K562 (cell line): ENCODE measurements around the gene ZCCHC14. TPM values are rescaled to one million over a fixed set of nuclear protein-coding genes. Genes with fewer than 3 reads are reported as not detected.

Experiments used
- ATAC-seq: fragments of 200-7000 bp; cut with Tn5 transposase; 3 replicates; pipeline ENCODE4 v1.9.1; 2020; ENCODE audit warnings: moderate library complexity
- BruUV-seq: library from RNA; stranded (reverse); fragments of 400-500 nt; replicated peaks from 2 replicates; lab custom pipeline; 2021; lab: Mats Ljungman, UMichigan
- CTCF ChIA-PET: fragments of 300-600 bp; formaldehyde crosslinking; extraction: SDS; loops from one replicate; lab custom pipeline; 2021; ENCODE audit warnings: low intra/inter-chr PET ratio; lab: Yijun Ruan, JAX
- POLR2A ChIA-PET: fragments of 300-600, 350-650 bp; sonication (Branson Sonifier 250); formaldehyde crosslinking; extraction: SDS; loops from one replicate; lab custom pipeline; 2021; ENCODE audit warnings: antibody characterized with exemption, inconsistent platforms; lab: Yijun Ruan, JAX
- DNase-seq, 4 experiments: peaks; one replicate each; pipeline versions ENCODE4 v3.0.0 to v3.0.0-alpha.2; 2011 to 2018; ENCODE audit warnings: low spot score in 3 of 4, mixed read lengths in 3 of 4; ENCODE audit errors: extremely low read depth in 1 of 4
- FAIRE-seq: peaks from 2 replicates; lab custom pipeline; 2011; peaks lifted over from hg19 to GRCh38; lab: Jason Lieb, UNC
- H2AFZ ChIP-seq: 2 replicates; pipeline ENCODE4 v1.6.0; 2011; ENCODE audit warnings: low read depth, low read length, control low read depth, inconsistent platforms
- H3K27ac ChIP-seq: fragments of 200-600 bp; 3 replicates; pipeline ENCODE4 v1.8.0; 2011; ENCODE audit warnings: low read depth, mild to moderate bottlenecking, control low read depth, inconsistent platforms, low read length, moderate library complexity, mixed read lengths; ENCODE audit errors: extremely low read depth
- H3K27me3 ChIP-seq, 2 experiments: fragments of 300-600 bp in 1 of 2; 2 replicates in 1 of 2; 3 replicates in 1 of 2; pipeline versions ENCODE4 v1.6.0 to v1.8.0; 2011; ENCODE audit warnings: inconsistent platforms in 2 of 2, low read length in 2 of 2, mild to moderate bottlenecking in 1 of 2, mixed read lengths in 1 of 2, moderate library complexity in 1 of 2; ENCODE audit not compliant: control insufficient read depth in 2 of 2, insufficient read depth in 2 of 2
- H3K36me3 ChIP-seq: fragments of 300-600 bp; 3 replicates; pipeline ENCODE4 v1.8.0; 2011; ENCODE audit warnings: mild to moderate bottlenecking, low read length, inconsistent platforms; ENCODE audit not compliant: control insufficient read depth, insufficient read depth
- H3K4me1 ChIP-seq, 2 experiments: fragments of 200-600 bp in 1 of 2; replicated peaks in 1 of 2; 2 replicates in 1 of 2; 3 replicates in 1 of 2; pipeline versions ENCODE4 v1.5.1 to v1.8.0; 2011; ENCODE audit warnings: inconsistent platforms in 2 of 2, low read length in 2 of 2, mild to moderate bottlenecking in 1 of 2, mixed read lengths in 1 of 2, moderate library complexity in 1 of 2; ENCODE audit not compliant: control insufficient read depth in 2 of 2, insufficient read depth in 2 of 2
- H3K4me2 ChIP-seq: 2 replicates; pipeline ENCODE4 v1.6.1; 2011; ENCODE audit warnings: low read length, control low read depth, inconsistent platforms, mixed read lengths; ENCODE audit not compliant: insufficient read depth
- H3K4me3 ChIP-seq: fragments of 200-600 bp; sonication (generic), shearing (Covaris generic); 2 replicates; pipeline ENCODE4 v1.5.1; 2016; ENCODE audit warnings: control low read depth, inconsistent platforms
- H3K79me2 ChIP-seq: fragments of 200-600 bp; 3 replicates; pipeline ENCODE4 v1.8.0; 2011; ENCODE audit warnings: low read length, inconsistent platforms; ENCODE audit not compliant: control insufficient read depth, insufficient read depth
- H3K9ac ChIP-seq, 2 experiments: 2 replicates each; pipeline versions ENCODE4 v1.6.0 to v1.6.1; 2011; ENCODE audit warnings: low read depth in 2 of 2, low read length in 2 of 2, control low read depth in 1 of 2, inconsistent platforms in 1 of 2, mild to moderate bottlenecking in 1 of 2, mixed read lengths in 1 of 2; ENCODE audit not compliant: insufficient read depth in 1 of 2
- H3K9me1 ChIP-seq: one replicate; pipeline ENCODE4 v1.6.0; 2011; ENCODE audit warnings: inconsistent platforms, mild to moderate bottlenecking, low read length, moderate library complexity; ENCODE audit not compliant: control insufficient read depth, insufficient read depth
- H3K9me3 ChIP-seq: replicated peaks from 2 replicates; pipeline ENCODE4 v1.5.1; 2011; ENCODE audit warnings: low read depth, low read length, inconsistent platforms; ENCODE audit not compliant: control insufficient read depth, insufficient read depth
- H4K20me1 ChIP-seq: replicated peaks from 2 replicates; pipeline ENCODE4 v1.6.1; 2011; ENCODE audit warnings: low read length, inconsistent platforms, mixed read lengths; ENCODE audit not compliant: control insufficient read depth, insufficient read depth
- ELF2 ChIP-seq: fragments of 250-450 bp; sonication (Bioruptor Pico); IDR thresholded peaks from 2 replicates; pipeline ENCODE4 v1.5.0; 2021; ENCODE audit warnings: mild to moderate bottlenecking
- ERF ChIP-seq: fragments of 450-650 bp; formaldehyde crosslinking; IDR thresholded peaks from 2 replicates; pipeline ENCODE4 v1.4.0; 2020; ENCODE audit warnings: mild to moderate bottlenecking, mixed read lengths
- FOXJ2 ChIP-seq: fragments of 200-800 bp; sonication (Bioruptor generic); IDR thresholded peaks from 2 replicates; pipeline ENCODE4 v1.6.1; 2016; ENCODE audit warnings: missing genetic modification characterization, missing compliant biosample characterization
- GTF2F1 ChIP-seq: IDR thresholded peaks from 2 replicates; pipeline ENCODE4 v1.6.1; 2011; ENCODE audit warnings: low read depth, low read length, improper control_type of control experiment
- HIVEP1 ChIP-seq: fragments of 250-450 bp; sonication (Bioruptor Pico); IDR thresholded peaks from 2 replicates; pipeline ENCODE4 v1.4.0; 2020; ENCODE audit warnings: mild to moderate bottlenecking
- HLTF ChIP-seq: fragments of 450-650 bp; IDR thresholded peaks from 2 replicates; pipeline ENCODE4 v1.6.1; 2016
- NR2F6 ChIP-seq: fragments of 450-650 bp; formaldehyde crosslinking; IDR thresholded peaks from 2 replicates; pipeline ENCODE4 v1.4.0; 2020; ENCODE audit warnings: mild to moderate bottlenecking
- POU5F1 ChIP-seq: fragments of 150-350 bp; IDR thresholded peaks from 2 replicates; pipeline ENCODE4 v1.6.1; 2014; ENCODE audit warnings: borderline replicate concordance, low read length, low read depth, mild to moderate bottlenecking; ENCODE audit not compliant: partially characterized antibody
- RHOXF2B ChIP-seq: fragments of 250-450 bp; sonication (Bioruptor Pico); conservative IDR thresholded peaks from 2 replicates; pipeline ENCODE4 v1.5.1; 2021
- WHSC1 ChIP-seq: IDR thresholded peaks from one replicate; pipeline ENCODE4 v1.6.1; 2012; ENCODE audit warnings: low read length, control low read depth, inconsistent platforms
- ZNF184 ChIP-seq: sonication (generic); formaldehyde crosslinking; IDR thresholded peaks from 2 replicates; pipeline ENCODE4 v1.5.0; 2020; ENCODE audit warnings: missing genetic modification reagents
- WGBS: fragments of 100-300 bp; shearing (Covaris generic); methylation state at CpG from one replicate; pipeline ENCODE4 v1.1.6; 2016; ENCODE audit warnings: low coverage, mixed read lengths; ENCODE audit not compliant: insufficient coverage; ENCODE audit errors: missing lambda C conversion rate; 5-methylcytosine and 5-hydroxymethylcytosine counted together
- in situ Hi-C: fragments of 300-500 bp; cut with MboI; formaldehyde crosslinking; loops from 4 replicates; pipeline ENCODE4 v1.15.0; 2018; ENCODE audit warnings: inconsistent platforms, mixed read lengths
- intact Hi-C: fragments of 100-400 bp; cut with micrococcal nuclease; formaldehyde crosslinking; loops from 2 replicates; pipeline ENCODE4 v1.14.2; 2022
- polyA plus RNA-seq, 8 experiments: library from polyadenylated mRNA; depleted of rRNA in 4 of 8; stranded (reverse) in 5 of 8; unstranded in 3 of 8; fragments of >200 nt; fragmentation: Nextera tagmentation in 2 of 8; fragmentation: Illumina TruSeq in 1 of 8; extraction: Ambion mirVana in 2 of 8; extraction: Trizol in 1 of 8; gene quantifications; 2 replicates each; pipeline versions ENCODE4 v1.2.1 to v1.2.3, GENCODE V29; 2011 to 2014; ENCODE audit warnings: inconsistent platforms in 1 of 8, missing spikeins in 1 of 8
- total RNA-seq, 7 experiments: library from RNA; depleted of rRNA in 6 of 7; stranded (reverse); fragments of >200 nt in 6 of 7; fragmentation: Illumina TruSeq in 2 of 7; extraction: Trizol in 2 of 7; gene quantifications; 2 replicates each; pipeline versions ENCODE4 v1.2.1 to v1.2.3, GENCODE V29; 2011 to 2021; ENCODE audit warnings: low replicate concordance in 1 of 7
- TF ChIP-seq, protein P1 (sequence below): fragments of 250-450 bp; sonication (Bioruptor Pico); IDR thresholded peaks from 2 replicates; pipeline ENCODE4 v1.9.0; 2021; ENCODE audit warnings: mild to moderate bottlenecking, inconsistent platforms
- TF ChIP-seq, protein P2 (sequence below): sonication (generic); formaldehyde crosslinking; IDR thresholded peaks from 2 replicates; pipeline ENCODE4 v1.5.0; 2020; ENCODE audit warnings: missing genetic modification reagents
- TF ChIP-seq, protein P3 (sequence below): fragments of 250-450 bp; sonication (Bioruptor Pico); IDR thresholded peaks from 2 replicates; pipeline ENCODE4 v1.8.0; 2021; ENCODE audit warnings: moderate library complexity, mild to moderate bottlenecking, inconsistent platforms
- TF ChIP-seq, protein P4 (sequence below): fragments of 450-650 bp; IDR thresholded peaks from 2 replicates; pipeline ENCODE4 v1.6.1; 2017; ENCODE audit warnings: antibody characterized with exemption
- TF ChIP-seq, protein P5 (sequence below): fragments of 450-650 bp; IDR thresholded peaks from 2 replicates; pipeline ENCODE4 v1.6.1; 2016; ENCODE audit warnings: low read depth, mild to moderate bottlenecking, moderate library complexity

ZCCHC14 gene
- total and polyA plus RNA-seq, 9 of the 15 experiments (the other 6 are each of a cell fraction or from before 2014, with no cell fraction given): 1.5 to 12.4 (median 2.9) TPM

DNA sequence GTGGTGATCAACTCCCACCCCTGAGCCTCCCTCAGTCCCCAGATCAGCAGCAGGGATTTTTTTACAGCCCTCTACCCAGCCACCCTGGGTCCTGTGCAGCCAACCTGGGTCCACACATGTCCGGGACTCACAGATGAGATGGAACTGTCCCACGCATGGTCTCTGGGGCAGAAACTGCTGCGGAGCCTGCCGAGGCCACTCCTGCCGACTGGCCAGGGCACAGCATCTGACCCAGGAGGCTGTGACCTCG lies 48.0 kb upstream of the ZCCHC14 start:
- H3K9me1 ChIP-seq: no peaks in the 10 kb centered on the region
- H3K4me3 ChIP-seq: no peak overlapping the region
- no peak overlapping the region for H3K27ac ChIP-seq
- 1% methylated on average over 6 of the region's 6 CpGs for whole genome bisulfite sequencing
- H4K20me1 ChIP-seq: peaks cover 7% of the 10 kb centered on the region; the same call in 1 of the 2 replicates
- ChIA-PET CTCF (no interaction called here), POLR2A (no interaction called here)
- DNase-seq (no peak), FAIRE-seq (no peak), ATAC-seq (no peak)
- no peak overlapping the region for H3K9ac ChIP-seq
- H3K9me3 ChIP-seq: 0 out of 2 replicates have a peak, but pooled peaks cover 4% of the 10 kb centered on the region
- TF ChIP-seq, protein P1, sequence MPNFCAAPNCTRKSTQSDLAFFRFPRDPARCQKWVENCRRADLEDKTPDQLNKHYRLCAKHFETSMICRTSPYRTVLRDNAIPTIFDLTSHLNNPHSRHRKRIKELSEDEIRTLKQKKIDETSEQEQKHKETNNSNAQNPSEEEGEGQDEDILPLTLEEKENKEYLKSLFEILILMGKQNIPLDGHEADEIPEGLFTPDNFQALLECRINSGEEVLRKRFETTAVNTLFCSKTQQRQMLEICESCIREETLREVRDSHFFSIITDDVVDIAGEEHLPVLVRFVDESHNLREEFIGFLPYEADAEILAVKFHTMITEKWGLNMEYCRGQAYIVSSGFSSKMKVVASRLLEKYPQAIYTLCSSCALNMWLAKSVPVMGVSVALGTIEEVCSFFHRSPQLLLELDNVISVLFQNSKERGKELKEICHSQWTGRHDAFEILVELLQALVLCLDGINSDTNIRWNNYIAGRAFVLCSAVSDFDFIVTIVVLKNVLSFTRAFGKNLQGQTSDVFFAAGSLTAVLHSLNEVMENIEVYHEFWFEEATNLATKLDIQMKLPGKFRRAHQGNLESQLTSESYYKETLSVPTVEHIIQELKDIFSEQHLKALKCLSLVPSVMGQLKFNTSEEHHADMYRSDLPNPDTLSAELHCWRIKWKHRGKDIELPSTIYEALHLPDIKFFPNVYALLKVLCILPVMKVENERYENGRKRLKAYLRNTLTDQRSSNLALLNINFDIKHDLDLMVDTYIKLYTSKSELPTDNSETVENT: no peak
- no peak for TF ChIP-seq POU5F1
- no peak for TF ChIP-seq FOXJ2 (tag)
- TF ChIP-seq, protein P2, sequence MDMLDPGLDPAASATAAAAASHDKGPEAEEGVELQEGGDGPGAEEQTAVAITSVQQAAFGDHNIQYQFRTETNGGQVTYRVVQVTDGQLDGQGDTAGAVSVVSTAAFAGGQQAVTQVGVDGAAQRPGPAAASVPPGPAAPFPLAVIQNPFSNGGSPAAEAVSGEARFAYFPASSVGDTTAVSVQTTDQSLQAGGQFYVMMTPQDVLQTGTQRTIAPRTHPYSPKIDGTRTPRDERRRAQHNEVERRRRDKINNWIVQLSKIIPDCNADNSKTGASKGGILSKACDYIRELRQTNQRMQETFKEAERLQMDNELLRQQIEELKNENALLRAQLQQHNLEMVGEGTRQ: no peak
- TF ChIP-seq NR2F6 (CRISPR knock-in tag): no peak
- no peak for TF ChIP-seq GTF2F1
- TF ChIP-seq, protein P3, sequence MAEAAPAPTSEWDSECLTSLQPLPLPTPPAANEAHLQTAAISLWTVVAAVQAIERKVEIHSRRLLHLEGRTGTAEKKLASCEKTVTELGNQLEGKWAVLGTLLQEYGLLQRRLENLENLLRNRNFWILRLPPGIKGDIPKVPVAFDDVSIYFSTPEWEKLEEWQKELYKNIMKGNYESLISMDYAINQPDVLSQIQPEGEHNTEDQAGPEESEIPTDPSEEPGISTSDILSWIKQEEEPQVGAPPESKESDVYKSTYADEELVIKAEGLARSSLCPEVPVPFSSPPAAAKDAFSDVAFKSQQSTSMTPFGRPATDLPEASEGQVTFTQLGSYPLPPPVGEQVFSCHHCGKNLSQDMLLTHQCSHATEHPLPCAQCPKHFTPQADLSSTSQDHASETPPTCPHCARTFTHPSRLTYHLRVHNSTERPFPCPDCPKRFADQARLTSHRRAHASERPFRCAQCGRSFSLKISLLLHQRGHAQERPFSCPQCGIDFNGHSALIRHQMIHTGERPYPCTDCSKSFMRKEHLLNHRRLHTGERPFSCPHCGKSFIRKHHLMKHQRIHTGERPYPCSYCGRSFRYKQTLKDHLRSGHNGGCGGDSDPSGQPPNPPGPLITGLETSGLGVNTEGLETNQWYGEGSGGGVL: no peak
- TF ChIP-seq ELF2 (CRISPR knock-in tag): no peak
- TF ChIP-seq HIVEP1 (CRISPR knock-in tag): no peak
- TF ChIP-seq, protein P4, sequence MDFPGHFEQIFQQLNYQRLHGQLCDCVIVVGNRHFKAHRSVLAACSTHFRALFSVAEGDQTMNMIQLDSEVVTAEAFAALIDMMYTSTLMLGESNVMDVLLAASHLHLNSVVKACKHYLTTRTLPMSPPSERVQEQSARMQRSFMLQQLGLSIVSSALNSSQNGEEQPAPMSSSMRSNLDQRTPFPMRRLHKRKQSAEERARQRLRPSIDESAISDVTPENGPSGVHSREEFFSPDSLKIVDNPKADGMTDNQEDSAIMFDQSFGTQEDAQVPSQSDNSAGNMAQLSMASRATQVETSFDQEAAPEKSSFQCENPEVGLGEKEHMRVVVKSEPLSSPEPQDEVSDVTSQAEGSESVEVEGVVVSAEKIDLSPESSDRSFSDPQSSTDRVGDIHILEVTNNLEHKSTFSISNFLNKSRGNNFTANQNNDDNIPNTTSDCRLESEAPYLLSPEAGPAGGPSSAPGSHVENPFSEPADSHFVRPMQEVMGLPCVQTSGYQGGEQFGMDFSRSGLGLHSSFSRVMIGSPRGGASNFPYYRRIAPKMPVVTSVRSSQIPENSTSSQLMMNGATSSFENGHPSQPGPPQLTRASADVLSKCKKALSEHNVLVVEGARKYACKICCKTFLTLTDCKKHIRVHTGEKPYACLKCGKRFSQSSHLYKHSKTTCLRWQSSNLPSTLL: no peak
- no peak for TF ChIP-seq RHOXF2B (CRISPR knock-in tag)
- TF ChIP-seq, protein P5, sequence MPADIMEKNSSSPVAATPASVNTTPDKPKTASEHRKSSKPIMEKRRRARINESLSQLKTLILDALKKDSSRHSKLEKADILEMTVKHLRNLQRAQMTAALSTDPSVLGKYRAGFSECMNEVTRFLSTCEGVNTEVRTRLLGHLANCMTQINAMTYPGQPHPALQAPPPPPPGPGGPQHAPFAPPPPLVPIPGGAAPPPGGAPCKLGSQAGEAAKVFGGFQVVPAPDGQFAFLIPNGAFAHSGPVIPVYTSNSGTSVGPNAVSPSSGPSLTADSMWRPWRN: no peak
- TF ChIP-seq HLTF: no peak
- TF ChIP-seq ZNF184 (CRISPR knock-in tag): no peak
- TF ChIP-seq WHSC1: no peak
- no peak for TF ChIP-seq ERF
- no peaks in the 10 kb centered on the region for H3K36me3 ChIP-seq
- in situ Hi-C loops: no loop called here
- H3K27me3 ChIP-seq: peaks cover 78 to 92% of the 10 kb centered on the region in 2 experiments
- H3K4me2 ChIP-seq: no peak overlapping the region
- H2AFZ ChIP-seq: no peak overlapping the region
- intact Hi-C loops: no loop called here
- H3K4me1 ChIP-seq: peaks cover 0 to 11% of the 10 kb centered on the region in 2 experiments; a peak in 2 of 5 replicates
- H3K79me2 ChIP-seq: no peaks in the 10 kb centered on the region
- no TSS peak for BruUV-seq
